Fibroblast of villous mesenchyme (primary cell): ENCODE results near the gene LARP4B. TPM values are rescaled to one million over a fixed set of nuclear protein-coding genes. Genes with fewer than 3 reads are reported as not detected.

Experiments
- DNase-seq: peaks from one replicate; pipeline ENCODE4 v3.0.0-alpha.2; 2010; ENCODE audit warnings: low read depth
- H3K4me3 ChIP-seq: 2 replicates; pipeline ENCODE4 v1.5.1; 2011; ENCODE audit warnings: low read depth, mild to moderate bottlenecking, low read length
- CTCF ChIP-seq: IDR thresholded peaks from 2 replicates; pipeline ENCODE4 v1.5.1; 2012; ENCODE audit warnings: low read depth, mild to moderate bottlenecking, low read length; ENCODE audit not compliant: insufficient read depth
- total RNA-seq: library from RNA; depleted of rRNA; stranded (reverse); fragments of >200 nt; gene quantifications from 2 replicates; pipeline ENCODE4 v1.2.3, GENCODE V29; 2012

Gene LARP4B
- total RNA-seq, 1 donor = 57.4 TPM

- no peak for TF ChIP-seq CTCF
- no peak for DNase-seq
- no peak overlapping the region for H3K4me3 ChIP-seq
Measured at GRCh38 chr10:896982-897381, 34.5 kb downstream of the LARP4B start.

GRCh38 chr10:895324-895723 lies 36.2 kb downstream of the LARP4B start:
- TF ChIP-seq CTCF = no peak
- H3K4me3 ChIP-seq = no peak overlapping the region
- no peak for DNase-seq

GRCh38 chr10:878895-879294 lies 52.6 kb downstream of the LARP4B start:
- no peak overlapping the region for H3K4me3 ChIP-seq
- TF ChIP-seq CTCF = no peak
- peak; percentile 16 for DNase-seq

GRCh38 chr10:878333-878759 lies 53.2 kb downstream of the LARP4B start:
- peak; percentile 72 for DNase-seq
- H3K4me3 ChIP-seq = no peak overlapping the region
- TF ChIP-seq CTCF = no peak

GRCh38 chr10:876438-876837 lies 55.1 kb downstream of the LARP4B start:
- no peak for DNase-seq
- TF ChIP-seq CTCF = no peak
- no peak overlapping the region for H3K4me3 ChIP-seq

GRCh38 chr10:873020-873419 lies 58.5 kb downstream of the LARP4B start:
- H3K4me3 ChIP-seq = no peak overlapping the region
- no peak for TF ChIP-seq CTCF
- no peak for DNase-seq

GRCh38 chr10:871951-872403 lies 59.5 kb downstream of the LARP4B start:
- H3K4me3 ChIP-seq = no peak overlapping the region
- DNase-seq = no peak
- no peak for TF ChIP-seq CTCF
